ENCODE measurements around the gene RTP2. TPM values are rescaled to one million over a fixed set of nuclear protein-coding genes. Genes with fewer than 3 reads are reported as not detected.

Gene RTP2
- not detected for total RNA-seq

GRCh38 chr3:187702507-187703033 lies at the start of gene RTP2:
TSS of gene RTP2 (minus strand) at chr3:187702557. CDS start at chr3:187702128, 429 bp downstream.

GRCh38 chr3:187745201-187746058 lies 43.1 kb upstream of the RTP2 start, which contains the start of gene BCL6:
TSS of gene BCL6 (minus strand) at chr3:187745468. CDS start at chr3:187733693, 11,775 bp downstream.

GRCh38 chr3:187669675-187670504 lies 32.5 kb downstream of the RTP2 start, which contains the start of gene SST:
TSS of gene SST (minus strand) at chr3:187670394. CDS start at chr3:187670291, 103 bp downstream.

Other genes starting within 250 kb of the RTP2 start
- not detected for gene SST, start 32.2 kb downstream of the RTP2 start, total RNA-seq
- 10 to 100 TPM; 36.3 to 37.9 TPM for gene BCL6, start 42.9 kb upstream of the RTP2 start, total RNA-seq